ENCODE measurements around the gene FAM20B.
"Not testable (repeated sequence)": the region's sequence is repeated elsewhere in the genome, so short reads cannot be mapped to it uniquely, and the experiment has no call there.

FAM20B gene

DNA sequence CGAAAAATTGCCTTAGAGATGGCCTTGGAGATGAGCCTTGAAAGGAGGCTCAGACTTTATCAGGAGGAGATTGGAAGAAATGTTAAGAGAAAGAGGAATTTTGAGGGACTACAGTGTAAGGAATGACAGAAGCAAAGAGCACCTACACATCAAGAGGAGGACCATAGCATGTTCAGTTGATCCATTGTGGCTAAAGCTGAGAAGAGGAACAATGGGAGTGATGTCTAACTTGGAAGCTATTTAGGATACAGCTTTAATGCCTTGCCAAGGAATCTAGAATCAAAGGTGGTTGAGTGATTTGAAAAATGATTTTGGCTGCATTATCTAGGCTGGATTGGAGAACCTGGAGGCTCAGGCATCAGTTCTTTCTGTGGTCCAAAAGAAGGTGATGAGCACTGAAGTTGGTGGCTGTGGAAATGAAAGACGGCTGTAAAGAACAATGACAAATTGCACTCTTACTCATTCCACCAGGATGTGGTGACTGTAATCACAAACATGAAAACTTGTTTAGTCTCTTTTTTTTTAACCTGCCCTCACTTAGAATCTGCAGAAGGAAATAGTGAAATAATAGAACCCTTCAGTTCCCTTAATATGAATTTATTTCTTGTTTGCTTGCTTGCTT lies 11.3 kb downstream of the FAM20B start:
- Histone ChIP-seq H3K4me3 (replicated peaks; ENCODE audit: insufficient read depth, low read length) (no peak overlapping the region), H3K27ac (replicated peaks) (no peak overlapping the region), H3K27me3 (ENCODE audit: insufficient read depth, poor library complexity, severe bottlenecking) (no peaks in the 10 kb centered on the region)
- no peak for DNase-seq (ENCODE audit: low read depth in 1 of 2, low spot score in 1 of 2)
- TF ChIP-seq SPI1 (IDR thresholded peaks at IDR 0.05; ENCODE audit: borderline replicate concordance, low read depth) (no peak), REST (IDR thresholded peaks at IDR 0.05; ENCODE audit: insufficient replicate concordance, low read depth) (no peak)

GRCh38 chr1:179038528-179039281 lies 13.0 kb downstream of the FAM20B start:
- Histone ChIP-seq H3K27ac (replicated peaks) (peak overlapping the region; percentile 6; the same call in 1 of the 2 replicates), H3K27me3 (ENCODE audit: insufficient read depth, poor library complexity, severe bottlenecking) (no peaks in the 10 kb centered on the region), H3K4me3 (replicated peaks; ENCODE audit: insufficient read depth, low read length) (no peak overlapping the region)
- no peak for DNase-seq (ENCODE audit: low read depth in 1 of 2, low spot score in 1 of 2)
- TF ChIP-seq, protein P1, sequence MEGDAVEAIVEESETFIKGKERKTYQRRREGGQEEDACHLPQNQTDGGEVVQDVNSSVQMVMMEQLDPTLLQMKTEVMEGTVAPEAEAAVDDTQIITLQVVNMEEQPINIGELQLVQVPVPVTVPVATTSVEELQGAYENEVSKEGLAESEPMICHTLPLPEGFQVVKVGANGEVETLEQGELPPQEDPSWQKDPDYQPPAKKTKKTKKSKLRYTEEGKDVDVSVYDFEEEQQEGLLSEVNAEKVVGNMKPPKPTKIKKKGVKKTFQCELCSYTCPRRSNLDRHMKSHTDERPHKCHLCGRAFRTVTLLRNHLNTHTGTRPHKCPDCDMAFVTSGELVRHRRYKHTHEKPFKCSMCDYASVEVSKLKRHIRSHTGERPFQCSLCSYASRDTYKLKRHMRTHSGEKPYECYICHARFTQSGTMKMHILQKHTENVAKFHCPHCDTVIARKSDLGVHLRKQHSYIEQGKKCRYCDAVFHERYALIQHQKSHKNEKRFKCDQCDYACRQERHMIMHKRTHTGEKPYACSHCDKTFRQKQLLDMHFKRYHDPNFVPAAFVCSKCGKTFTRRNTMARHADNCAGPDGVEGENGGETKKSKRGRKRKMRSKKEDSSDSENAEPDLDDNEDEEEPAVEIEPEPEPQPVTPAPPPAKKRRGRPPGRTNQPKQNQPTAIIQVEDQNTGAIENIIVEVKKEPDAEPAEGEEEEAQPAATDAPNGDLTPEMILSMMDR (IDR thresholded peaks at IDR 0.05; ENCODE audit: insufficient read depth, low read length) = no peak
- TF ChIP-seq REST (IDR thresholded peaks at IDR 0.05; ENCODE audit: insufficient replicate concordance, low read depth) (no peak), SPI1 (IDR thresholded peaks at IDR 0.05; ENCODE audit: borderline replicate concordance, low read depth) (no peak), POLR2AphosphoS5 (IDR thresholded peaks at IDR 0.05; ENCODE audit: low read depth) (no peak), GABPA (IDR thresholded peaks at IDR 0.05; ENCODE audit: low read depth) (no peak)

GRCh38 chr1:179039502-179040174 lies 13.9 kb downstream of the FAM20B start:
- not testable (repeated sequence) for H3K4me3 ChIP-seq (replicated peaks; ENCODE audit: insufficient read depth, low read length); H3K27ac ChIP-seq (replicated peaks); DNase-seq (ENCODE audit: low read depth in 1 of 2, low spot score in 1 of 2); H3K27me3 ChIP-seq (ENCODE audit: insufficient read depth, poor library complexity, severe bottlenecking)

DNA sequence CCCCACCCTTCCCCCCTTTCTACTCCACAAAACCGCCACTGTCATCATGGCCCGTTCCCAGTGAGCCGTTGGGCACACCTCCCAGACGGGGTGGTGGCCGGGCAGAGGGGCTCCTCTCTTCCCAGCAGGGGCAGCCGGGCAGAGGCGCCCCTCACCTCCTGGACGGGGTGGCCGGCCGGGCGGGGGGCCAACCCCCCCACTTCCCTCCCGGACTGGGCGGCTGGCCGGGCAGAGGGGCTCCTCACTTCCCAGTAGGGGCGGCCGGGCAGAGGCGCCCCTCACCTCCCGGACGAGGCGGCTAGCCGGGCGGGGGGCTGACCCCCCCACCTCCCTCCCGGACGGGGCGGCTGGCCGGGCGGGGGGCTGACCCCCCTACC lies 14.5 kb downstream of the FAM20B start:
- H3K27me3 ChIP-seq (ENCODE audit: insufficient read depth, poor library complexity, severe bottlenecking); H3K4me3 ChIP-seq (replicated peaks; ENCODE audit: insufficient read depth, low read length); H3K27ac ChIP-seq (replicated peaks); DNase-seq (ENCODE audit: low read depth in 1 of 2, low spot score in 1 of 2): not testable (repeated sequence)

GRCh38 chr1:179042087-179042486 lies 16.4 kb downstream of the FAM20B start:
- DNase-seq (ENCODE audit: low read depth in 1 of 2, low spot score in 1 of 2) = no peak
- TF ChIP-seq SPI1 (IDR thresholded peaks at IDR 0.05; ENCODE audit: borderline replicate concordance, low read depth) (no peak), POLR2AphosphoS5 (IDR thresholded peaks at IDR 0.05; ENCODE audit: low read depth) (no peak), REST (IDR thresholded peaks at IDR 0.05; ENCODE audit: insufficient replicate concordance, low read depth) (no peak)
- H3K27me3 ChIP-seq (ENCODE audit: insufficient read depth, poor library complexity, severe bottlenecking) = no peaks in the 10 kb centered on the region
- H3K27ac ChIP-seq (replicated peaks) = no peak overlapping the region
- no peak overlapping the region for H3K4me3 ChIP-seq (replicated peaks; ENCODE audit: insufficient read depth, low read length)
